ENCODE measurements around the gene ZNF281.

GRCh38 chr1:200436436-200436835 lies 26.6 kb upstream of the ZNF281 start:
- TF ChIP-seq, protein P1, sequence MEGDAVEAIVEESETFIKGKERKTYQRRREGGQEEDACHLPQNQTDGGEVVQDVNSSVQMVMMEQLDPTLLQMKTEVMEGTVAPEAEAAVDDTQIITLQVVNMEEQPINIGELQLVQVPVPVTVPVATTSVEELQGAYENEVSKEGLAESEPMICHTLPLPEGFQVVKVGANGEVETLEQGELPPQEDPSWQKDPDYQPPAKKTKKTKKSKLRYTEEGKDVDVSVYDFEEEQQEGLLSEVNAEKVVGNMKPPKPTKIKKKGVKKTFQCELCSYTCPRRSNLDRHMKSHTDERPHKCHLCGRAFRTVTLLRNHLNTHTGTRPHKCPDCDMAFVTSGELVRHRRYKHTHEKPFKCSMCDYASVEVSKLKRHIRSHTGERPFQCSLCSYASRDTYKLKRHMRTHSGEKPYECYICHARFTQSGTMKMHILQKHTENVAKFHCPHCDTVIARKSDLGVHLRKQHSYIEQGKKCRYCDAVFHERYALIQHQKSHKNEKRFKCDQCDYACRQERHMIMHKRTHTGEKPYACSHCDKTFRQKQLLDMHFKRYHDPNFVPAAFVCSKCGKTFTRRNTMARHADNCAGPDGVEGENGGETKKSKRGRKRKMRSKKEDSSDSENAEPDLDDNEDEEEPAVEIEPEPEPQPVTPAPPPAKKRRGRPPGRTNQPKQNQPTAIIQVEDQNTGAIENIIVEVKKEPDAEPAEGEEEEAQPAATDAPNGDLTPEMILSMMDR (IDR thresholded peaks at IDR 0.05): no peak
- no peak for TF ChIP-seq POLR2A (IDR thresholded peaks at IDR 0.05)

All from esophagus squamous epithelium (tissue), 4 donors.